Sigmoid colon (tissue), 7 donors: Measurements from ENCODE around the gene HCCS. TPM values are rescaled to one million over a fixed set of nuclear protein-coding genes. Genes with fewer than 3 reads are reported as not detected.
"Not testable (repeated sequence)": the region's sequence is repeated elsewhere in the genome, so short reads cannot be mapped to it uniquely, and the experiment has no call there.

ENCODE experiments used
- DNase-seq: peaks from one replicate; pipeline ENCODE4 v3.0.0-alpha.2; 2019
- H3K27ac ChIP-seq, 4 donors: fragments of 200-600 bp; sonication (generic); one replicate each; pipeline ENCODE4 v1.5.1; 2016 to 2019; ENCODE audit warnings: mild to moderate bottlenecking in 1 of 4
- H3K27me3 ChIP-seq, 3 donors: fragments of 200-600 bp; sonication (generic); one replicate each; pipeline ENCODE4 v1.5.1; 2019; ENCODE audit warnings: mild to moderate bottlenecking in 1 of 3
- H3K36me3 ChIP-seq, 4 donors: fragments of 200-600 bp; sonication (generic); one replicate each; pipeline ENCODE4 v1.5.1; 2016 to 2019
- H3K4me1 ChIP-seq, 4 donors: fragments of 200-600 bp; sonication (generic); one replicate each; pipeline ENCODE4 v1.5.1; 2017 to 2019
- H3K4me3 ChIP-seq, 4 donors: fragments of 200-600 bp; sonication (generic); one replicate each; pipeline ENCODE4 v1.5.1; 2017 to 2019; ENCODE audit warnings: mild to moderate bottlenecking in 2 of 4, moderate library complexity in 1 of 4
- H3K9me3 ChIP-seq, 4 donors: fragments of 200-600 bp in 3 of 4; sonication (generic) in 3 of 4; one replicate each; pipeline versions ENCODE4 v1.5.1 to v1.6.1; 2013 to 2019
- EP300 ChIP-seq, 4 donors: sonication (generic); formaldehyde crosslinking; IDR thresholded peaks; one replicate each; pipeline ENCODE4 v1.6.1; 2017; ENCODE audit warnings: antibody characterized with exemption in 4 of 4
- POLR2A ChIP-seq, 2 donors: fragments of 450-650 bp; IDR thresholded peaks; one replicate each; pipeline ENCODE4 v1.6.1; 2016; ENCODE audit warnings: antibody characterized with exemption in 2 of 2, mild to moderate bottlenecking in 2 of 2, moderate library complexity in 2 of 2
- POLR2AphosphoS5 ChIP-seq, 4 donors: sonication (generic); formaldehyde crosslinking; IDR thresholded peaks; one replicate each; pipeline ENCODE4 v1.6.1; 2017; ENCODE audit warnings: antibody characterized with exemption in 4 of 4
- WGBS, 2 donors: extraction: QIAGEN DNeasy Blood & Tissue Kit; methylation state at CpG; one replicate each; pipeline ENCODE4 v1.1.7; 2013; 5-methylcytosine and 5-hydroxymethylcytosine counted together
- intact Hi-C: fragments of 100-400 bp; cut with DNase I; formaldehyde crosslinking; loops from one replicate; pipeline ENCODE4 v1.15.1; 2023
- polyA plus RNA-seq, 3 donors: library from polyadenylated mRNA; stranded (reverse); fragments of 200-250 nt; gene quantifications; one replicate each; pipeline ENCODE4 v1.2.3, GENCODE V29; 2013
- total RNA-seq, 4 donors: library from RNA; depleted of rRNA; stranded (reverse); fragments of >200 nt; gene quantifications; one replicate each; pipeline ENCODE4 v1.1.0, GENCODE V29; 2016
- TF ChIP-seq, protein P1 (sequence below), 4 experiments: fragments of 450-650 bp in 3 of 4; fragments of 200-600 bp in 1 of 4; IDR thresholded peaks; one replicate each; pipeline ENCODE4 v1.5.1; 2016 to 2019; ENCODE audit warnings: antibody characterized with exemption in 4 of 4, mild to moderate bottlenecking in 3 of 4, moderate library complexity in 2 of 4
- donor health status: healthy with polysubstance abuse.
- donor health status: Bipolar disorder and iron deficiency.
- donor health status: healthy.

HCCS gene
- total and polyA plus RNA-seq, 7 donors, result 13.3 to 59.6 (median 20.7) TPM

DNA sequence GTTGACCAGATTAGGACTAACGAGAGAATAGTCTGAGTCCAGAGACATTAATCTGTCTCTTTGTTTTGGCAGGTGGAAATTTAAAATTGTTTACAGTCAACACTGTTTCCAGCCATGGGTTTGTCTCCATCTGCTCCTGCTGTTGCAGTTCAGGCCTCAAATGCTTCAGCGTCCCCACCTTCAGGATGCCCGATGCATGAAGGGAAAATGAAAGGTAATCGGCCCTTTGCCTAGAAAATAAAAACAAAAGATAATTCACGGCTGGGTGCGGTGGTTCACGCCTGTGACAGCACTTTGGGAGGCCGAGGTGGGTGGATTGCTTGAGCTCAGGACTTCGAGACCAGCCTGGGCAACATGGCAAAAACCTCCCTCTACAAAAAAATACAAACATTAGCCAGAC is 815 bp downstream of the HCCS start:
- TF ChIP-seq POLR2A (IDR thresholded peaks at IDR 0.05), result no peak
- TF ChIP-seq, protein P1, sequence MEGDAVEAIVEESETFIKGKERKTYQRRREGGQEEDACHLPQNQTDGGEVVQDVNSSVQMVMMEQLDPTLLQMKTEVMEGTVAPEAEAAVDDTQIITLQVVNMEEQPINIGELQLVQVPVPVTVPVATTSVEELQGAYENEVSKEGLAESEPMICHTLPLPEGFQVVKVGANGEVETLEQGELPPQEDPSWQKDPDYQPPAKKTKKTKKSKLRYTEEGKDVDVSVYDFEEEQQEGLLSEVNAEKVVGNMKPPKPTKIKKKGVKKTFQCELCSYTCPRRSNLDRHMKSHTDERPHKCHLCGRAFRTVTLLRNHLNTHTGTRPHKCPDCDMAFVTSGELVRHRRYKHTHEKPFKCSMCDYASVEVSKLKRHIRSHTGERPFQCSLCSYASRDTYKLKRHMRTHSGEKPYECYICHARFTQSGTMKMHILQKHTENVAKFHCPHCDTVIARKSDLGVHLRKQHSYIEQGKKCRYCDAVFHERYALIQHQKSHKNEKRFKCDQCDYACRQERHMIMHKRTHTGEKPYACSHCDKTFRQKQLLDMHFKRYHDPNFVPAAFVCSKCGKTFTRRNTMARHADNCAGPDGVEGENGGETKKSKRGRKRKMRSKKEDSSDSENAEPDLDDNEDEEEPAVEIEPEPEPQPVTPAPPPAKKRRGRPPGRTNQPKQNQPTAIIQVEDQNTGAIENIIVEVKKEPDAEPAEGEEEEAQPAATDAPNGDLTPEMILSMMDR (IDR thresholded peaks at IDR 0.05), result no peak
- no peak for TF ChIP-seq EP300 (IDR thresholded peaks at IDR 0.05)
- peak overlapping the region; percentile 61 to 75 (median 66) for H3K4me3 ChIP-seq
- DNase-seq, result no peak
- H3K9me3 ChIP-seq, result no peaks in the 10 kb centered on the region
- no peaks in the 10 kb centered on the region for H3K27me3 ChIP-seq
- H3K27ac ChIP-seq, result peak overlapping the region; percentile 81 to 92 (median 82)
- intact Hi-C loops, result no loop called here
- WGBS, 2 donors, result 8 to 46% methylated on average over 9 of the region's 9 CpGs
- H3K36me3 ChIP-seq, result peaks cover 0 to 24% (median 10%) of the 10 kb centered on the region in 4 donors
- H3K4me1 ChIP-seq, result peaks cover 0 to 30% (median 14%) of the 10 kb centered on the region in 4 donors

- intact Hi-C loops, result no loop called here
- Histone ChIP-seq H3K27me3 (no peaks in the 10 kb centered on the region), H3K36me3 (peaks cover 8 to 39% (median 18%) of the 10 kb centered on the region in 4 donors), H3K4me1 (peaks cover 0 to 30% (median 14%) of the 10 kb centered on the region in 4 donors), H3K4me3 (no peak overlapping the region), H3K9me3 (no peaks in the 10 kb centered on the region), H3K27ac (peak overlapping the region in 1 of 4 donors; percentile 3)
- DNase-seq, result no peak
- no peak for TF ChIP-seq POLR2AphosphoS5 (IDR thresholded peaks at IDR 0.05)
Measured at GRCh38 chrX:11113731-11114130, 2.6 kb downstream of the HCCS start.

DNA sequence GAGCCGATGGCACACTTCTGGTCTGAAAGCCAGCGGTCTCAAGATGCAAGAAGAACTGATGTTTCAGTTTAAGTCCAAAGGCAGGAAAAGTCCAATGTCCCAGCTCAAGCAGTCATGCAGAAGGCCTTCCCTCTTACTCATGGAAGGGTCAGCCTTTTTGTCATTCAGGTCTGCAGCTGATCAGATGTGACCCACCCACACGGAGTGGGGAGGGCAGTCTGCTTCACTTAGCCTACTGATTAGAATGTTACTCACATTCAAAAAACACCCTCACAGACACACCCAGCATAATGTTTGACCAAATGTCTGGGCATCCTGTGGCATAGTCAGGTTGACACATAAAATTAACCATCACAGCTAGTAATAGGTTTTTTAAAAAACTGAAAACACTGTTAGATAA is 6.6 kb downstream of the HCCS start:
- H3K4me3 ChIP-seq, result no peak overlapping the region
- H3K27me3 ChIP-seq, result no peaks in the 10 kb centered on the region
- intact Hi-C loops, result no loop called here
- no peak for DNase-seq
- H3K27ac ChIP-seq, result no peak overlapping the region
- no peaks in the 10 kb centered on the region for H3K9me3 ChIP-seq
- 80 to 89% methylated on average over 3 of the region's 3 CpGs for WGBS, 2 donors
- H3K4me1 ChIP-seq, result peaks cover 0 to 13% (median 8%) of the 10 kb centered on the region in 4 donors
- peaks cover 9 to 67% (median 24%) of the 10 kb centered on the region in 4 donors for H3K36me3 ChIP-seq
- TF ChIP-seq POLR2A (IDR thresholded peaks at IDR 0.05) (no peak), POLR2AphosphoS5 (IDR thresholded peaks at IDR 0.05) (no peak), EP300 (IDR thresholded peaks at IDR 0.05) (no peak)
- TF ChIP-seq, protein P1 (IDR thresholded peaks at IDR 0.05), result no peak

DNA sequence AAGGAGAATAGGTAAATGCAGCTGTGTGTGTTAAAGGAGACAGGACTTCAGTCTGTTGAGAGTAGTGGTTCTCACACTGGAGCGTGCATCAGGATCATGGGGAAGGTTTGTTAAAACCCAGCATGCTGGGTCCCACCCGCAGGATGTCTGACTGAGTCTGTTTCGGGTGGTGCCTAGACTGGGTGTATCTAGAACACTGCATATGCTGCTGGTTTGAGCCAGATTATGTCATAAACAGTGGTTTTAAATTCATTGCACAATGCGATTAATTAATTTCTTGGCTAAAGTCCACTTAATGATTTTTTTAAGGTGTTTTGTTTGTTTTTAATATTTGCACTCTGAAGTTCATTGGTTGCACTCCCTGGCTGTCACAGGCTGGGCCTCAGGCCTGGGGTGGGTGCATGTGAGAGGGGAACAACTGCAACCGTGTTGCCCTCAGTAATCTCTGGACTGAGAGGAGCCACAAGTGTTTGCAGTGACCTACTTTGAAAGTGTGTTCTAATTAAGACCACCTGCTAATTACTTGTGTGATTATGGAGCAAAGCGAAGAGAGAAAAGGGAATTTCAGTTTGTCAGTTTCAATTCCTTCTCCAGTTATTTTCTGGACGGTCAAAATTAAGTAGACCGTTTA is 8.3 kb downstream of the HCCS start:
- Histone ChIP-seq H3K4me3 (no peak overlapping the region), H3K27ac (no peak overlapping the region), H3K9me3 (no peaks in the 10 kb centered on the region), H3K36me3 (peaks cover 9 to 67% (median 24%) of the 10 kb centered on the region in 4 donors), H3K27me3 (no peaks in the 10 kb centered on the region), H3K4me1 (no peaks in the 10 kb centered on the region)
- DNase-seq, result no peak
- TF ChIP-seq POLR2A (IDR thresholded peaks at IDR 0.05) (no peak), POLR2AphosphoS5 (IDR thresholded peaks at IDR 0.05) (no peak), EP300 (IDR thresholded peaks at IDR 0.05) (no peak)
- TF ChIP-seq, protein P1 (IDR thresholded peaks at IDR 0.05), result no peak
- intact Hi-C loops, result no loop called here
- 77 to 79% methylated on average over 8 of the region's 8 CpGs for WGBS, 2 donors

DNA sequence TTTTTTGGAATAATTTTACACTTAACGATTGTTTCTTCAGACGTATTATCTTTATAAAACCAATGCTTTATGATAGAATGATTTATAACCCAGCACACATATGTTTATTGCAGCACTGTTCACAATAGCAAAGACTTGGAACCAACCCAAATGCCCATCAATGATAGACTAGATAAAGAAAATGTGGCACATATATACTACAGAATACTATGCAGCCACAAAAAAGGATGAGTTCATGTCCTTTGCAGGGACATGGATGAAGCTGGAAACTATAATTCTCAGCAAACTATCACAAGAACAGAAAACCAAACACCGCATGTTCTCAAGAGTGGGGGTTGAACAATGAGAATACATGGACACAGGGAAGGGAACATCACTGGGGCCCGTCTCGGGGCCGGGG is 12.0 kb downstream of the HCCS start:
- H3K9me3 ChIP-seq, DNase-seq, H3K4me1 ChIP-seq, H3K4me3 ChIP-seq, H3K27ac ChIP-seq, H3K27me3 ChIP-seq, intact Hi-C loops: not testable (repeated sequence)
- WGBS, 2 donors, result 63 to 91% methylated on average over 5 to 6 of the region's 6 CpGs
- peaks cover 0 to 33% (median 10%) of the 10 kb centered on the region in 4 donors for H3K36me3 ChIP-seq

- H3K9me3 ChIP-seq, result no peaks in the 10 kb centered on the region
- no peaks in the 10 kb centered on the region for H3K27me3 ChIP-seq
- H3K4me1 ChIP-seq, result no peaks in the 10 kb centered on the region
- H3K36me3 ChIP-seq, result peaks cover 0 to 24% (median 4%) of the 10 kb centered on the region in 4 donors
- intact Hi-C loops, result no loop called here
- no peak for DNase-seq
- TF ChIP-seq POLR2A (IDR thresholded peaks at IDR 0.05) (no peak), POLR2AphosphoS5 (IDR thresholded peaks at IDR 0.05) (no peak), EP300 (IDR thresholded peaks at IDR 0.05) (no peak)
- TF ChIP-seq, protein P1 (IDR thresholded peaks at IDR 0.05), result no peak
- H3K4me3 ChIP-seq, result no peak overlapping the region
- 18 to 63% methylated on average over 2 of the region's 2 CpGs for WGBS, 2 donors
- no peak overlapping the region for H3K27ac ChIP-seq
Measured at GRCh38 chrX:11124112-11124511, 13.0 kb downstream of the HCCS start.
